ENCODE measurements around the gene CA12. TPM values are rescaled to one million over a fixed set of nuclear protein-coding genes. Genes with fewer than 3 reads are reported as not detected.

Gene CA12
- total RNA-seq, 2 experiments from 2014 or later = not detected

- Histone ChIP-seq H3K9me3 (ENCODE audit: control insufficient read depth in 1 of 2, insufficient read depth in 1 of 2, low read length in 2 of 2) (no peaks in the 10 kb centered on the region), H3K27me3 (ENCODE audit: control insufficient read depth in 1 of 2, insufficient read depth in 2 of 2, low read length in 2 of 2) (no peaks in the 10 kb centered on the region), H3K36me3 (ENCODE audit: insufficient read depth, low read length) (peaks cover 31% of the 10 kb centered on the region), H3K4me1 (ENCODE audit: insufficient read depth, low read length) (no peaks in the 10 kb centered on the region), H3K4me3 (ENCODE audit: low read length) (no peak overlapping the region), H3K27ac (ENCODE audit: low read depth in 1 of 2, low read length in 2 of 2) (no peak overlapping the region)
- TF ChIP-seq CTCF (IDR thresholded peaks at IDR 0.05) = no peak
- H3K9me3 Mint-ChIP-seq = no peaks in the 10 kb centered on the region
- POLR2A ChIA-PET = no interaction called here
- ATAC-seq (ENCODE audit: poor library complexity) (no peak), DNase-seq (peak in 1 of 14 experiments; percentile 17)
- no peak overlapping the region for H3K4me3 Mint-ChIP-seq
- CTCF ChIA-PET = no interaction called here
- intact Hi-C loops (cut with DNase I, micrococcal nuclease) = loop anchor here in 1 of 2 experiments (10.0 kb wide), 1 partner anchor 439 kb away; no protein-coding TSS in a partner anchor
- no peaks in the 10 kb centered on the region for H3K27me3 Mint-ChIP-seq
- H3K36me3 Mint-ChIP-seq (ENCODE audit: low read depth) = peaks cover 86% of the 10 kb centered on the region
- H3K4me1 Mint-ChIP-seq (ENCODE audit: low read depth) = no peaks in the 10 kb centered on the region
- H3K27ac Mint-ChIP-seq = no peak overlapping the region
These were observed 85.5 kb downstream of the CA12 start for GRCh38 chr15:63296195-63296594.

GRCh38 chr15:63295341-63295740 is 86.3 kb downstream of the CA12 start:
- no peaks in the 10 kb centered on the region for H3K27me3 ChIP-seq (ENCODE audit: control insufficient read depth in 1 of 2, insufficient read depth in 2 of 2, low read length in 2 of 2)
- H3K36me3 Mint-ChIP-seq (ENCODE audit: low read depth) = peaks cover 83% of the 10 kb centered on the region

GRCh38 chr15:63294359-63294758 is 87.3 kb downstream of the CA12 start:
- POLR2A ChIA-PET = interaction anchor here (1.1 kb wide), 1 partner anchor 308 kb away, joined by 3 read pairs; no protein-coding TSS in a partner anchor
- H3K27ac ChIP-seq (ENCODE audit: low read depth in 1 of 2, low read length in 2 of 2) = no peak overlapping the region
- Mint-ChIP-seq H3K36me3 (ENCODE audit: low read depth) (peaks cover 73% of the 10 kb centered on the region), H3K4me1 (ENCODE audit: low read depth) (no peaks in the 10 kb centered on the region), H3K9me3 (no peaks in the 10 kb centered on the region), H3K4me3 (no peak overlapping the region), H3K27ac (no peak overlapping the region), H3K27me3 (no peaks in the 10 kb centered on the region)
- TF ChIP-seq CTCF (IDR thresholded peaks at IDR 0.05) = no peak
- CTCF ChIA-PET = no interaction called here
- no peak for DNase-seq
- no peak overlapping the region for H3K4me3 ChIP-seq (ENCODE audit: low read length)
- H3K9me3 ChIP-seq (ENCODE audit: control insufficient read depth in 1 of 2, insufficient read depth in 1 of 2, low read length in 2 of 2) = no peaks in the 10 kb centered on the region
- no peak for ATAC-seq (ENCODE audit: poor library complexity)
- no peaks in the 10 kb centered on the region for H3K4me1 ChIP-seq (ENCODE audit: insufficient read depth, low read length)
- H3K36me3 ChIP-seq (ENCODE audit: insufficient read depth, low read length) = peaks cover 31% of the 10 kb centered on the region
- H3K27me3 ChIP-seq (ENCODE audit: control insufficient read depth in 1 of 2, insufficient read depth in 2 of 2, low read length in 2 of 2) = no peaks in the 10 kb centered on the region
- intact Hi-C loops (cut with DNase I, micrococcal nuclease) = loop anchor here in 1 of 2 experiments (10.0 kb wide), 1 partner anchor 440 kb away; no protein-coding TSS in a partner anchor

More at GRCh38 chr15:63295341-63295740, 86.3 kb downstream of the CA12 start:
- Histone ChIP-seq H3K36me3 (ENCODE audit: insufficient read depth, low read length) (peaks cover 31% of the 10 kb centered on the region), H3K4me1 (ENCODE audit: insufficient read depth, low read length) (no peaks in the 10 kb centered on the region), H3K27ac (ENCODE audit: low read depth in 1 of 2, low read length in 2 of 2) (no peak overlapping the region), H3K9me3 (ENCODE audit: control insufficient read depth in 1 of 2, insufficient read depth in 1 of 2, low read length in 2 of 2) (no peaks in the 10 kb centered on the region), H3K4me3 (ENCODE audit: low read length) (no peak overlapping the region)
- ChIA-PET POLR2A (no interaction called here), CTCF (no interaction called here)
- intact Hi-C loops (cut with DNase I, micrococcal nuclease) = loop anchor here in 1 of 2 experiments (10.0 kb wide), 1 partner anchor 439 kb away; no protein-coding TSS in a partner anchor
- Mint-ChIP-seq H3K27me3 (no peaks in the 10 kb centered on the region), H3K4me3 (no peak overlapping the region), H3K27ac (no peak overlapping the region), H3K9me3 (no peaks in the 10 kb centered on the region), H3K4me1 (ENCODE audit: low read depth) (no peaks in the 10 kb centered on the region)
- no peak for TF ChIP-seq CTCF (IDR thresholded peaks at IDR 0.05)
- DNase-seq (no peak), ATAC-seq (ENCODE audit: poor library complexity) (no peak)
